Ovary (tissue), 3 donors: Measurements from ENCODE around the gene CFAP54.

Source experiments
- CTCF ChIP-seq, 3 donors: fragments of 450-650 bp in 2 of 3; fragments of 200-600 bp in 1 of 3; IDR thresholded peaks; one replicate each; pipeline versions ENCODE4 v1.5.1 to v1.8.0; 2016 to 2022; ENCODE audit warnings: antibody characterized with exemption in 3 of 3, mild to moderate bottlenecking in 1 of 3
- POLR2A ChIP-seq: fragments of 450-650 bp; IDR thresholded peaks from one replicate; pipeline ENCODE4 v1.6.1; 2017; ENCODE audit warnings: antibody characterized with exemption, mild to moderate bottlenecking, moderate library complexity
- donor health status: DM: no; HTN: no; CAD: no.

- TF ChIP-seq CTCF (IDR thresholded peaks at IDR 0.05): no peak
- no peak for TF ChIP-seq POLR2A
Observed at GRCh38 chr12:96496944-96497343, 7.6 kb downstream of the CFAP54 start.
